ENCODE data around the gene PTBP2. TPM values are rescaled to one million over a fixed set of nuclear protein-coding genes. Genes with fewer than 3 reads are reported as not detected.

Gene PTBP2
- total RNA-seq, 1 experiment from 2014 or later: 13.2 TPM

DNA sequence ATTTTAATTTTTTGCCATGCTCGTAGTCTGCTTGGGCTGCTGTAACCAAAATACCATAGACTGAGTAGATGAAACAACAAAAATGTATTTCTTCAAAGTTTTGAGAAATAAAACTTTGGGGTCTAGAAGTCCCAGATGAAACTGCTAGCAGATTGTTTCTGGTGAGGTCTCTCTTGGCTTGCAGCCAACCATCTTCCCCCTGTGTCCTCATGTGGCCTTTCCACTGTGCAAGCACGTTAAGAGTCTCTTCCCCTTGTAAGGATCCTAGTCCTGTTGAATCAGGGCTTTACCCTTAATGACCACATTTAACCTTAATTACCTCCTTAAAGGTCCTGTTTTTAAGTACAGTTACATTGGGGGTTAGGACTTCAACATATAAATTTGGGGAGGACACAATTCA, 86.6 kb downstream of the PTBP2 start:
- no peak for DNase-seq (ENCODE audit: low read depth, low spot score)
- Histone ChIP-seq H3K9me2 (ENCODE audit: insufficient read depth) (no peaks in the 10 kb centered on the region), H3K4me3 (replicated peaks in 1 of 2; ENCODE audit: low read depth in 1 of 2, low read length in 2 of 2) (no peak overlapping the region), H2AFZ (ENCODE audit: low read depth, low read length, poor library complexity, severe bottlenecking) (no peak overlapping the region), H3K79me2 (ENCODE audit: insufficient read depth, low read length) (peaks cover 6% of the 10 kb centered on the region; the same call in 1 of the 2 replicates), H3K4me1 (ENCODE audit: control insufficient read depth in 1 of 2, insufficient read depth in 2 of 2, low read length in 2 of 2) (no peaks in the 10 kb centered on the region), H4K20me1 (ENCODE audit: insufficient read depth) (no peaks in the 10 kb centered on the region; the same call in 1 of the 2 replicates), H3K4me2 (ENCODE audit: low read length) (no peak overlapping the region), H3K27me3 (ENCODE audit: insufficient read depth, low read length) (no peaks in the 10 kb centered on the region), H3K36me3 (ENCODE audit: control insufficient read depth in 1 of 2, insufficient read depth in 2 of 2, low read length in 2 of 2) (peaks cover 6 to 10% of the 10 kb centered on the region in 2 experiments; a peak in 2 of 4 replicates), H3K9ac (ENCODE audit: low read length) (no peak overlapping the region), H3K27ac (ENCODE audit: low read depth, low read length) (no peak overlapping the region), H3K9me3 (ENCODE audit: control insufficient read depth in 1 of 2, insufficient read depth in 1 of 2, low read depth in 1 of 2, low read length in 2 of 2) (no peaks in the 10 kb centered on the region)
- no peak for ATAC-seq
- RAD21 ChIA-PET (ENCODE audit: low non-redundant PET in 1 of 2, low total read pairs in 2 of 2, uncharacterized antibody in 2 of 2, unreplicated experiment in 2 of 2): no interaction called here
- BruUV-seq (replicated peaks): no TSS peak
- CTCF ChIA-PET: no interaction called here
- intact Hi-C loops (cut with micrococcal nuclease): no loop called here
- POLR2A ChIA-PET: no interaction called here
- TF ChIP-seq ELF1 (IDR thresholded peaks at IDR 0.05; ENCODE audit: borderline replicate concordance, low read depth): no peak
- TF ChIP-seq EZH2 (IDR thresholded peaks at IDR 0.05): no peak
- TF ChIP-seq, protein P1, sequence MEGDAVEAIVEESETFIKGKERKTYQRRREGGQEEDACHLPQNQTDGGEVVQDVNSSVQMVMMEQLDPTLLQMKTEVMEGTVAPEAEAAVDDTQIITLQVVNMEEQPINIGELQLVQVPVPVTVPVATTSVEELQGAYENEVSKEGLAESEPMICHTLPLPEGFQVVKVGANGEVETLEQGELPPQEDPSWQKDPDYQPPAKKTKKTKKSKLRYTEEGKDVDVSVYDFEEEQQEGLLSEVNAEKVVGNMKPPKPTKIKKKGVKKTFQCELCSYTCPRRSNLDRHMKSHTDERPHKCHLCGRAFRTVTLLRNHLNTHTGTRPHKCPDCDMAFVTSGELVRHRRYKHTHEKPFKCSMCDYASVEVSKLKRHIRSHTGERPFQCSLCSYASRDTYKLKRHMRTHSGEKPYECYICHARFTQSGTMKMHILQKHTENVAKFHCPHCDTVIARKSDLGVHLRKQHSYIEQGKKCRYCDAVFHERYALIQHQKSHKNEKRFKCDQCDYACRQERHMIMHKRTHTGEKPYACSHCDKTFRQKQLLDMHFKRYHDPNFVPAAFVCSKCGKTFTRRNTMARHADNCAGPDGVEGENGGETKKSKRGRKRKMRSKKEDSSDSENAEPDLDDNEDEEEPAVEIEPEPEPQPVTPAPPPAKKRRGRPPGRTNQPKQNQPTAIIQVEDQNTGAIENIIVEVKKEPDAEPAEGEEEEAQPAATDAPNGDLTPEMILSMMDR (IDR thresholded peaks at IDR 0.05 in 2 of 3, conservative IDR thresholded peaks at IDR 0.05 in 1 of 3; ENCODE audit: borderline replicate concordance in 1 of 3, insufficient read depth in 1 of 3, low read depth in 2 of 3, low read length in 2 of 3): no peak
- TF ChIP-seq YY1 (IDR thresholded peaks at IDR 0.05; ENCODE audit: extremely low read depth, insufficient replicate concordance, low read depth, low read length): no peak
- no peak for TF ChIP-seq CEBPB (IDR thresholded peaks at IDR 0.05; ENCODE audit: low read depth)
- no peak for TF ChIP-seq RAD21 (IDR thresholded peaks at IDR 0.05; ENCODE audit: low read depth)
- TF ChIP-seq SRF (IDR thresholded peaks at IDR 0.05; ENCODE audit: low read depth): no peak
- no peak for TF ChIP-seq FOSL1 (IDR thresholded peaks at IDR 0.05; ENCODE audit: low read depth)
- TF ChIP-seq ZNF274 (IDR thresholded peaks at IDR 0.05; ENCODE audit: low read depth, low read length): no peak
- TF ChIP-seq, protein P2, sequence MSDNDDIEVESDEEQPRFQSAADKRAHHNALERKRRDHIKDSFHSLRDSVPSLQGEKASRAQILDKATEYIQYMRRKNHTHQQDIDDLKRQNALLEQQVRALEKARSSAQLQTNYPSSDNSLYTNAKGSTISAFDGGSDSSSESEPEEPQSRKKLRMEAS (IDR thresholded peaks at IDR 0.05): no peak
- no peak for TF ChIP-seq EZH2phosphoT487 (IDR thresholded peaks at IDR 0.05; ENCODE audit: borderline replicate concordance)
- TF ChIP-seq POLR2A (IDR thresholded peaks at IDR 0.05; ENCODE audit: borderline replicate concordance, extremely low read depth, insufficient read depth, insufficient read length): no peak

Measured in HCT116 (cell line).